Measurements from ENCODE around the gene NTN1. TPM values are rescaled to one million over a fixed set of nuclear protein-coding genes. Genes with fewer than 3 reads are reported as not detected.

Gene NTN1
- total and polyA plus RNA-seq, 9 donors = 0.28 to 12.5 (median 1.8) TPM

GRCh38 chr17:9195411-9195810 is 174.1 kb downstream of the NTN1 start:
- no peak overlapping the region for H3K4me3 ChIP-seq
- no peaks in the 10 kb centered on the region for H3K36me3 ChIP-seq
- intact Hi-C loops (cut with DNase I) = no loop called here
- H3K27ac ChIP-seq = no peak overlapping the region
- no peak for TF ChIP-seq CTCF (IDR thresholded peaks at IDR 0.05)
- no peak for TF ChIP-seq POLR2A (IDR thresholded peaks at IDR 0.05)
- TF ChIP-seq EP300 (IDR thresholded peaks at IDR 0.05) = no peak
- 89 to 97% (median 91%) methylated on average over 6 of the region's 6 CpGs for WGBS, 3 donors
- DNase-seq = no peak
- no peaks in the 10 kb centered on the region for H3K27me3 ChIP-seq
- H3K9me3 ChIP-seq = no peaks in the 10 kb centered on the region
- H3K4me1 ChIP-seq (ENCODE audit: insufficient read depth) = no peaks in the 10 kb centered on the region

GRCh38 chr17:9195961-9196670 is 174.8 kb downstream of the NTN1 start:
- 82 to 83% (median 82%) methylated on average over 10 of the region's 10 CpGs for WGBS, 3 donors
- TF ChIP-seq EP300 (IDR thresholded peaks at IDR 0.05) (no peak), POLR2A (IDR thresholded peaks at IDR 0.05) (no peak), CTCF (IDR thresholded peaks at IDR 0.05) (no peak)
- no peak for DNase-seq
- intact Hi-C loops (cut with DNase I) = no loop called here
- Histone ChIP-seq H3K4me3 (no peak overlapping the region), H3K4me1 (ENCODE audit: insufficient read depth) (no peaks in the 10 kb centered on the region), H3K27ac (no peak overlapping the region), H3K36me3 (no peaks in the 10 kb centered on the region), H3K9me3 (no peaks in the 10 kb centered on the region), H3K27me3 (no peaks in the 10 kb centered on the region)

DNA sequence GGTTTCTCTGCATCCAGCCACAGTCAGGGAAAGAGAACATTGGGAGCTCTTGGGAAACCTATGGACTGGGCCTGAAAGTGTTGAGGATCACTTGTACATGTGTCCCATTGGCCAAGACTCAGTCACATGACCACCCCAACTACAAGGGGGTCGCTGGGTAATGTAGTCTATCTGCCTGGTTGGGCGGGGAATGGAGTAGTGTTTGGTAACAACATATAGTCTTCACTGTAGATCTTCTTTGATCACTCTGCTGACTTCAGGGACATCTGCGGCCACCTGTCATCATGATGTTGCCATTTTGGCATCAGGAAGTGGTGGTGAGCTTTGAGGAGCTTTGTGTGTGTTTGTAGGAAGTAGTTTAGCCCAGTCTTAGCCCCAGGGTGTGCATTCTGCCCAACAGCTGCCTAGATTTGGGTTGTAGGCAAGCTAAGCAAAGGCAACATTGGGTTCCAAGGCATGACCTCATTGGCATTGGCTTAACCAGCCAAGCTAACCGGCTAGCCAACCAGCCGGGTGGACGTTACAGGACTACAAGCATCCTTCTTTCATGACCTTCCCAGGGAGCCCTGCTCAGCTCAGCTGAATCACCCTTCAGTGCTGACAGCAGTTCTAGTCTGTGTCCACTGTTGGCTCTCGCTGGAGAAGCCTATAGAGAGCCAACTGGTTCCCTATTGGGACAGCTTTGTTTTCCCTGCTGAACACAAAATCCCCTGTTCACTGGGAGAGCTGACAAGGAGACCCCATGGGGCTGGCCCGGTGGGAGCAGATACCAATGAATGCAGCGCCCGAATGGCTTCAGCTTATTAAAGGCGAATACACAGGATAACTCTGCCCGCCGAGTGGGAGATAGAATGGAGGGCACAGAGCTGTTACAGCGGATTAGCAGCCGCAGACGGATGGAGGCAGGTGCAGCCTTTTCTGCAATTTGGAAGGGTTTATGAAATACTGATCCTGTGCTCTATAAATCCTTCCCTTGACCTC is 178.6 kb downstream of the NTN1 start:
- TF ChIP-seq POLR2A (IDR thresholded peaks at IDR 0.05) = no peak
- TF ChIP-seq EP300 (IDR thresholded peaks at IDR 0.05) = no peak
- TF ChIP-seq CTCF (IDR thresholded peaks at IDR 0.05) = no peak
- H3K4me3 ChIP-seq = no peak overlapping the region
- intact Hi-C loops (cut with DNase I) = loop anchor here in 1 of 4 donors (10.0 kb wide), 1 partner anchor 65 kb away; no protein-coding TSS in a partner anchor
- H3K36me3 ChIP-seq = no peaks in the 10 kb centered on the region
- no peaks in the 10 kb centered on the region for H3K4me1 ChIP-seq (ENCODE audit: insufficient read depth)
- no peak overlapping the region for H3K27ac ChIP-seq
- DNase-seq = no peak
- H3K9me3 ChIP-seq = no peaks in the 10 kb centered on the region
- no peaks in the 10 kb centered on the region for H3K27me3 ChIP-seq
- 76 to 89% (median 87%) methylated on average over 16 of the region's 16 CpGs for WGBS, 3 donors

- Histone ChIP-seq H3K27me3 (no peaks in the 10 kb centered on the region), H3K4me1 (ENCODE audit: insufficient read depth) (no peaks in the 10 kb centered on the region), H3K27ac (no peak overlapping the region), H3K4me3 (no peak overlapping the region), H3K9me3 (no peaks in the 10 kb centered on the region), H3K36me3 (no peaks in the 10 kb centered on the region)
- DNase-seq = no peak
- intact Hi-C loops (cut with DNase I) = loop anchor here in 1 of 4 donors (10.0 kb wide), 1 partner anchor 64 kb away; no protein-coding TSS in a partner anchor
- WGBS, 3 donors = 82 to 88% (median 86%) methylated on average over 5 of the region's 5 CpGs
- TF ChIP-seq POLR2A (IDR thresholded peaks at IDR 0.05) (no peak), CTCF (IDR thresholded peaks at IDR 0.05) (no peak), EP300 (IDR thresholded peaks at IDR 0.05) (no peak)
Measured at GRCh38 chr17:9200699-9201359, 179.5 kb downstream of the NTN1 start.

All from ovary (tissue), 9 donors.